ENCODE data around the gene ATG9B.
"Not testable (repeated sequence)": the region's sequence is repeated elsewhere in the genome, so short reads cannot be mapped to it uniquely, and the experiment has no call there.

The ATG9B gene

GRCh38 chr7:151016505-151016904 is 7.8 kb downstream of the ATG9B start:
- no peak for DNase-seq (ENCODE audit: low read depth)

GRCh38 chr7:151015967-151016366 is 8.3 kb downstream of the ATG9B start:
- no peak for DNase-seq (ENCODE audit: low read depth)

GRCh38 chr7:151014950-151015349 is 9.3 kb downstream of the ATG9B start:
- DNase-seq (ENCODE audit: low read depth): no peak

GRCh38 chr7:151013733-151014497 is 10.4 kb downstream of the ATG9B start:
- DNase-seq (ENCODE audit: low read depth): no peak

GRCh38 chr7:151013356-151013732 is 10.9 kb downstream of the ATG9B start:
- DNase-seq (ENCODE audit: low read depth): no peak

GRCh38 chr7:151012911-151013347 is 11.4 kb downstream of the ATG9B start:
- DNase-seq (ENCODE audit: low read depth): no peak

GRCh38 chr7:151012031-151012692 is 12.1 kb downstream of the ATG9B start:
- no peak for DNase-seq (ENCODE audit: low read depth)

GRCh38 chr7:151011616-151012015 is 12.7 kb downstream of the ATG9B start:
- DNase-seq (ENCODE audit: low read depth): not testable (repeated sequence)

GRCh38 chr7:151011097-151011409 is 13.2 kb downstream of the ATG9B start:
- no peak for DNase-seq (ENCODE audit: low read depth)

- DNase-seq (ENCODE audit: low read depth): no peak
Measured at GRCh38 chr7:151010307-151011096, 13.8 kb downstream of the ATG9B start.

- no peak for DNase-seq (ENCODE audit: low read depth)
Measured at GRCh38 chr7:151010037-151010306, 14.3 kb downstream of the ATG9B start.

- no peak for DNase-seq (ENCODE audit: low read depth)
Measured at GRCh38 chr7:151009327-151010036, 14.8 kb downstream of the ATG9B start.

- no peak for DNase-seq (ENCODE audit: low read depth)
Measured at GRCh38 chr7:151008511-151009323, 15.6 kb downstream of the ATG9B start.

- DNase-seq (ENCODE audit: low read depth): no peak
Measured at GRCh38 chr7:151008143-151008510, 16.2 kb downstream of the ATG9B start.

- DNase-seq (ENCODE audit: low read depth): no peak
Measured at GRCh38 chr7:151007469-151007898, 16.8 kb downstream of the ATG9B start.

- no peak for DNase-seq (ENCODE audit: low read depth)
Measured at GRCh38 chr7:151006590-151007300, 17.5 kb downstream of the ATG9B start.

GRCh38 chr7:151005566-151005965 is 18.7 kb downstream of the ATG9B start:
- no peak for DNase-seq (ENCODE audit: low read depth)

GRCh38 chr7:151003572-151003971 is 20.7 kb downstream of the ATG9B start:
- no peak for DNase-seq (ENCODE audit: low read depth)

GRCh38 chr7:151001546-151001945 is 22.7 kb downstream of the ATG9B start:
- no peak for DNase-seq (ENCODE audit: low read depth)

GRCh38 chr7:151000897-151001495 is 23.3 kb downstream of the ATG9B start:
- DNase-seq (ENCODE audit: low read depth): no peak
